GM18861 (cell line): ENCODE measurements around the gene PRMT1.

Source experiments
- ATAC-seq: cut with Tn5 transposase; IDR thresholded peaks from one replicate; pipeline ENCODE4 v1.9.1; 2021; ENCODE audit not compliant: unreplicated experiment

PRMT1 gene

GRCh38 chr19:49687566-49688316 lies 10.7 kb downstream of the PRMT1 start:
- ATAC-seq = no peak

DNA sequence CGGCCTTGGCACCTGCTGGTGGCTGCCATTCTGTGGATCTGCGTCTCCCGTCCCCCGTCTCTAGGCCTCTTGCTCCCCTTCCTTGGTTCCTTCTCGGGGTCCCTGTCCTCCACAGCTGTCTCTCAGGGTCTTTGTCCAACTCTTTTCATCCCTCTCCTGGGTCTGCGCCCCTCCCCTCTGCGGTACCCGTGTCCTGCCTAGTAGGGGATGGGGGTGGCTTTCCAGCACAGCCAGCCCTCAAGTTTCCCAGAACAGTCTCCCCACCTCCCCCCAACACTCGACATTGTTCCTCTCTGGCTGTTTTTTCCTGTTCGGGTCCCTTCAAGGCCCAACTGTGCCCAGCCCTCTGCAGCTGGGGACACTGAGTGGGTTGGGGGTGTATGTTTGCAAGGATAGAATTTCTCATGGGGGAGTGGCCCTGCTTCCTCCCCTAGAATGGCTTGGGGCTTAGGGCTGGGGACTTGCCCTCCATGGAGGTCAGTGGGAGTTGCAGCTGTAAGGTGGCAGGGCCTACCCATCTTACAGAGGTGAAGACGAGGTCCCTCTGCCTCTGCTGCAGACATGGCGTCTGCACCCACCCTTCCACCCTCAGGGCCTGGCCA lies 11.6 kb downstream of the PRMT1 start:
- no peak for ATAC-seq

- no peak for ATAC-seq
Measured at GRCh38 chr19:49689133-49690078, 12.3 kb downstream of the PRMT1 start, which contains the start of gene ADM5. ADM5 (plus strand) TSS chr19:49689594; CDS start chr19:49689838, 244 bp downstream.

- no peak for ATAC-seq
Measured at GRCh38 chr19:49690079-49690655, 13.1 kb downstream of the PRMT1 start.

DNA sequence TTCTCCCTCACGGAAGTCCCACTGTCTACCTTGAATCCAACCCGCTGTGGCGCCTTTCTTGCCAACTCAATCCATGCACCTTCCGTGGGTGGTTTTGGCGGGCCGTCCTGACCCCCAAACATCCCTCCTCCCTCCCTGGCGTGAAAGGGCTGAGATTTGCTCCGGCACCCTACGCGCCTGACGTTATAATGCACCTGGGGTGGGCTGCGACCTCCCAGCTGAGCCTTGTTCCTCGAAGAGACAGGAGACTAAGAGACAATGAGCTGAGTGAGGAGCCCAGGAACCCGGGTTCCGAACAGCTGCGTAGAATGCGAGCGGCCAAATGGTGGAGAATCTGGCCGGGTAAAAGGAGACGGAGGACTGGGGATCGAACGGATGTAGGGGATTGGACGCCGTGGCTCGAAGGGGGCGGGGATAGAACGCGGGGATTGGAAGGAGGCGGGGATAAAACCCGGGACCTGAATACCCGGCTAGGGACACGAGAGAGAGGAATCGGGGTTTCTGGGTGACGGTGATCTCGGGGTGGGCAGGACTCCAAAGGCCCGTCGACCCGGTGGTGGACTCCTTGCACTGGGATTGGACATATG lies 13.7 kb downstream of the PRMT1 start, which contains the start of gene CPT1C:
Gene CPT1C (plus strand): TSS at position 461 of the 587 bp plus-strand sequence. CDS start 1,137 bp downstream, outside the sequence.
- no peak for ATAC-seq

DNA sequence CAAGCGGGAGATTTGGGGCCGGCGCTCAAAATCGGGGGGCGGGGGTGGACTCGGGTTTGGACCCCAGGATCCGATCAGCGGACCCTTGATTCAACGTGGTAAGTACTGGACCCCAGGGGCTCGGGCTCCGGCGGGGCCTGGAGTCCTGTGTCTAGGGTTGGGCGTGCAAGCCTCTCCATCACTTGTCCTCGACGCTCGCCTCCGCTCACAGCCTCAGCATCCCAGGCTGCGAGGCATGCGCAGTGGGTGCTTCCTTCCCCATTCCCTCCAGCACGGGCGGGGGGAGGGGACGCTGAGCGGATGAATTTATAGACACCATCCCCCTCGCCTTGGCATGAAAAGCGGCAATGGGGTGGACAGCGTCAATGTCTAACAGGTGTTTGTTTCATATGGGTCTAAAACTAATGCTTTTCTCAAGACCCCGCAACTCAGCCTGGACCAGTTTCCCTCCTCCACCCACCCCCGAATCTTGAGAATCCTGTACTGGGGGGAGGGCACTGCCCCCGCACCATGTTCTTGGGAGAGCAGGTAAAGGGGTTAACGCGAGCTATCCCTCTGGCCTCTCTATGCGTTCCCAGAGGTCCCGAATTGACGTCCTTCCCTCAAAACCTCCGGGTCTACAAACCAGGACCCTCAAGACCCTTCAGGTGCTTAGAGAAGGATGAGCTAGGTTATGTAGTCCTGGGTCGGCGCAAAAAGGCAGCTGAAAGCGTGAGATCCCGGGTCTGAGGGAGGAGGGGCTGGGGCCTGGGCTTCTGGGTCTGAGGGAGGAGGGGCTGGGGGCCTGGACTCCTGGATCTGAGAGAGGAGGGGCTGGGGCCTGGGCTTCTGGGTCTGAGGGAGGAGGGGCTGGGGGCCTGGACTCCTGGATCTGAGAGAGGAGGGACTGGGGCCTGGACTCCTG lies 14.4 kb downstream of the PRMT1 start:
- ATAC-seq = no peak

GRCh38 chr19:49692147-49692506 lies 15.1 kb downstream of the PRMT1 start:
- no peak for ATAC-seq

GRCh38 chr19:49696115-49696514 lies 19.0 kb downstream of the PRMT1 start:
- ATAC-seq = no peak

GRCh38 chr19:49696865-49697264 lies 19.8 kb downstream of the PRMT1 start:
- ATAC-seq = no peak

GRCh38 chr19:49699364-49699763 lies 22.3 kb downstream of the PRMT1 start:
- no peak for ATAC-seq

GRCh38 chr19:49700563-49700962 lies 23.5 kb downstream of the PRMT1 start:
- no peak for ATAC-seq

DNA sequence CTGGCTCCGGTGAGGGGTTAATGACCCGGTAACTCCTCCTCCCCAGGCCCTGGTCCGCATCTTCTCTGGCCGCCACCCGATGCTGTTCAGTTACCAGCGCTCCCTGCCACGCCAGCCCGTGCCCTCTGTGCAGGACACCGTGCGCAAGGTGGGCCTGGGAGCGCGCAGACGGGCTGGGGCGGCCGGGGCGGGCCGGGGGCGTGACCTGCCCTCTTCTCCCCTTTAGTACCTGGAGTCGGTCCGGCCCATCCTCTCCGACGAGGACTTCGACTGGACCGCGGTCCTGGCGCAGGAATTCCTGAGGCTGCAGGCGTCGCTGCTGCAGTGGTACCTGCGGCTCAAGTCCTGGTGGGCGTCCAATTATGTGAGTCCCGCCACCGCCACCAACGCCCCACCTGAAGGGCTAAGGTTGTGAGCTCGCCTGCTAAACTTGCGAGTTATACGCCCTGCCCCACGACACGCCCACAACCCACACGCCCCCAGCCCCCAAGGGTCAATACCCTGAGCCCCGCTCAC lies 24.3 kb downstream of the PRMT1 start:
- no peak for ATAC-seq

DNA sequence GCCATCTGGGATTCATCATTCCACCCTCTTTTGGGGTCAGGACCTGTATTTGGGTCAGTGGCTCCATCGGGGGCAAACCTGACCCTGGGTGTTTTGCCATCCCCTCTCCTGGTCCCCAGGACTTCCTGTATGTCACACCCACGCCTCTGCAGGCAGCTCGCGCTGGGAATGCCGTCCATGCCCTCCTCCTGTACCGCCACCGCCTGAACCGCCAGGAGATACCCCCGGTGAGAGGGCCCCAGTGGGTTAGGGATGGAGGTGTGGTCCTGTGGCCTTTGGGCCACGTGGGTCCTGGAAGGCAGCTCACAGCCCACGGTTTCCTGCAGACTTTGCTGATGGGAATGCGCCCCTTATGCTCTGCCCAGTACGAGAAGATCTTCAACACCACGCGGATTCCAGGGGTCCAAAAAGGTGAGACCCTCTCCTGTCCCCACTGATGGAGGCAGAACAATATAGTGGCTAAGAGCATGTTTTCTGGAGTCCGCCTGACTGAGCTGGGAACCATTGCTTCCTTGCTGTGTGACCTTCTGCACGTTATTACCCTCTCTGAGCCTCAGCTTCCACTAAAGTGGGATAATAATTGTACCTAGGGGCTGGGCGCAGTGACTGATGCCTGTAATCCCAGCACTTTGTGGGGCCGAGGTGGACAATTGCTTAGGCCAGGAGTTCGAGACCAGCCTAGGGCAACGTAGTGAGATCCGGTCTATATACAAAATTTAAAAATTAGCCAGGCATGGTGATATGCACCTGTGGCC lies 28.0 kb downstream of the PRMT1 start:
- no peak for ATAC-seq

GRCh38 chr19:49705919-49706318 lies 28.8 kb downstream of the PRMT1 start:
- ATAC-seq = no peak

DNA sequence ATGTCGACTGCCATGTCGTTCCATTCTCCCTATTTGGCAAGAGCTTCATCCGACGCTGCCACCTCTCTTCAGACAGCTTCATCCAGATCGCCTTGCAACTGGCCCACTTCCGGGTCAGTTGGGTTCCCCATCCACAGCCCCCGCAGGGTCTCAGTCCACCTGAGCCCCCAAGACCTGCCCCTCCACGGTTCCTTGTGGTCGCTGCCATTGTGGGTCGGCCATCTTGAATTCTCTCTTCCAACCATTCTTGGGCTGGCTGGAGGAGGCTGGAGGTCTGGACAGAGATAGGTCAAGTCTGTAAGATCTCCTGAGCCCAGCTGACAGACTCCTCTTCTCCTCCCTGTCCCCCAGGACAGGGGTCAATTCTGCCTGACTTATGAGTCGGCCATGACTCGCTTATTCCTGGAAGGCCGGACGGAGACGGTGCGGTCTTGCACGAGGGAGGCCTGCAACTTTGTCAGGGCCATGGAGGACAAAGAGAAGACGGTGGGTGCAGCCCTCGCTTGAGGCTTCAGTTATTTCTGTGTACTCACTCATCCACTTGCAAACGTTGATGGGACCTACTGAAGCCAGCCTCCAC lies 33.4 kb downstream of the PRMT1 start:
- ATAC-seq = no peak

DNA sequence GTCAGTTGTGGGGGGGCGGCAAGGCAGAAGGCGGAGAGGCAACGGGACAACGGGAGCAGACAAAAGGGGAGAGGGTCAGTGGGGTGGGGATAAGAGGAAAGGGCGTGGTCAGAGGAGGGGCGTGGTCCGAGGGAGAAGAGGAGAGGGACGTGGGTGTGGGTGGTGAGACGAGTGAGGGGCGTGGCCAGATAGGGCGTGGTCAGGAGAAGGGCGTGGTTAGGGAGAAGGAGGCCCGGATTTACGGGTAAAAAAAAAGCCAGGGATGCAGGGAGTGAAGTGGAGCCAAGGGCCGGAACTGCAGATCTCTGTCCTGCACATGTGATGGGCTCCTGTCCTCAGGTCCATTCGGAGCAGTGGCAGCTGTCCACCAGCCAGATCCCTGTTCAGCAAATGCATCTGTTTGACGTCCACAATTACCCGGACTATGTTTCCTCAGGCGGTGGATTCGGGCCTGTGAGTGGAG lies 35.4 kb downstream of the PRMT1 start:
- ATAC-seq = no peak

DNA sequence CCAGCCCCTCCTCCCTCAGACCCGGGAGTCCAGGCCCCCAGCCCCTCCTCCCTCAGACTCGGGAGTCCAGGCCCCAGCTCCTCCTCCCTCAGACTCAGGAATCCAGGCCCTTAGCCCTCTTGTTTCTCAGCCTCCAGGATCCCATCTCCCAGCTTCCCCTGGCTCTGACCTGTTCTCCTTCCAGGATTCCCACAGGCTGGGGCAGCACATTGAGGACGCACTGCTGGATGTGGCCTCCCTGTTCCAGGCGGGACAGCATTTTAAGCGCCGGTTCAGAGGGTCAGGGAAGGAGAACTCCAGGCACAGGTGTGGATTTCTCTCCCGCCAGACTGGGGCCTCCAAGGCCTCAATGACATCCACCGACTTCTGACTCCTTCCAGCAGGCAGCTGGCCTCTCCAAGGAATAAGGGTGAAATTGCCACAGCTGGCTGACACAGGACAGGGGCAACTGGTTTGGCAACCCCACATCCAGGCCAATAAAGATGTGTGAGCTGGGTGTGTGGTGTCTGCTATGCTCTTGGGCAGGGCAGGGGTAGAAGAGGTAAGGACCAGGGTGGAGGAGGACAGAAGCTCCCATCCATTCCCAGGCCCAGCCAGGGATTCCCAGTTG lies 36.3 kb downstream of the PRMT1 start:
- ATAC-seq = no peak

DNA sequence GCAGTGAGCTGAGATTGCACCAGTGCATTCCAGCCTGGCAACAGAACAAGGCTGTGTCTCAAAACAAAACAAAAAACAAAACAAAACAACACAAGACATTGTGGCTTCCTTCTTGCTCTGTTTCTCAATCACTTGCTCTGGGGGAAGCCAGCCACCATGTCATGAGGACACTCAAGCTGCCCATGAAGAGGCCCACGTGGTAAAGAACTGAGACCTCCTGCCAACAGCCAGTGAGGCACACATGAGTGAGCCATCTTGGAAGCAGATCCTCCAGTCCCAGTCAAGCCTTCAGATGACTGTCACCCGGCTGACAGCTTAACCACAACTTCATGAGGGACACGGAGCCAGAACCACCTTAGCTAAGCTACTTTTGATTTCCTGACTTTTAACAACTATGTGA lies 39.1 kb downstream of the PRMT1 start:
- ATAC-seq = no peak
